SK-N-MC (cell line): ENCODE data around the gene GALNT8.

Experiments
- EZH2 ChIP-seq: fragments of 200-600 bp; sonication (generic); IDR thresholded peaks from one replicate; pipeline ENCODE4 v1.6.1; 2017; ENCODE audit warnings: antibody characterized with exemption
- POLR2AphosphoS5 ChIP-seq: IDR thresholded peaks from 2 replicates; pipeline ENCODE4 v1.6.1; 2012; ENCODE audit warnings: mild to moderate bottlenecking, low read depth, low read length, borderline replicate concordance

- TF ChIP-seq POLR2AphosphoS5 = no peak
- no peak for TF ChIP-seq EZH2
Observed at GRCh38 chr12:4816744-4817525, 96.7 kb downstream of the GALNT8 start.
